K562 (cell line): ENCODE results near the gene OLFML2A. TPM values are rescaled to one million over a fixed set of nuclear protein-coding genes. Genes with fewer than 3 reads are reported as not detected.

ENCODE experiments used
- DPF2 ChIP-seq: fragments of 450-650 bp; IDR thresholded peaks from 2 replicates; pipeline ENCODE4 v1.6.1; 2016
- EP300 ChIP-seq: IDR thresholded peaks from 2 replicates; pipeline ENCODE4 v1.6.1; 2012; ENCODE audit warnings: low read length, improper control_type of control experiment
- HNRNPH1 ChIP-seq: fragments of 200-400 bp; formaldehyde crosslinking; optimal IDR thresholded peaks from 2 replicates; pipeline ENCODE3; 2017; ENCODE audit warnings: low read depth, mild to moderate bottlenecking, low read length, moderate library complexity
- JUND ChIP-seq, 2 experiments: IDR thresholded peaks; 2 replicates in 1 of 2; 3 replicates in 1 of 2; pipeline ENCODE4 v1.6.1; 2011; ENCODE audit warnings: borderline replicate concordance in 2 of 2, low read depth in 2 of 2, low read length in 2 of 2, improper control_type of control experiment in 1 of 2, missing biosample characterization in 1 of 2, missing genetic modification characterization in 1 of 2, missing genetic modification reagents in 1 of 2
- MCM5 ChIP-seq: fragments of 450-650 bp; IDR thresholded peaks from 2 replicates; pipeline ENCODE4 v1.6.1; 2016; ENCODE audit warnings: low read depth
- MTA3 ChIP-seq: fragments of 450-650 bp; formaldehyde crosslinking; IDR thresholded peaks from 2 replicates; pipeline ENCODE4 v1.6.1; 2017; ENCODE audit warnings: mild to moderate bottlenecking, borderline replicate concordance
- NCOA6 ChIP-seq: fragments of 450-650 bp; IDR thresholded peaks from 2 replicates; pipeline ENCODE4 v1.6.1; 2017; ENCODE audit warnings: mild to moderate bottlenecking
- POLR2AphosphoS5 ChIP-seq: IDR thresholded peaks from 2 replicates; pipeline ENCODE4 v1.6.1; 2011; ENCODE audit warnings: mild to moderate bottlenecking, low read depth, low read length, moderate library complexity; ENCODE audit not compliant: control insufficient read depth, insufficient read depth
- RCOR1 ChIP-seq, 2 experiments: IDR thresholded peaks; 2 replicates each; pipeline ENCODE4 v1.6.1; 2012; ENCODE audit warnings: low read depth in 2 of 2, low read length in 2 of 2, borderline replicate concordance in 1 of 2, improper control_type of control experiment in 1 of 2
- SMAD3 ChIP-seq: fragments of 450-650 bp; formaldehyde crosslinking; conservative IDR thresholded peaks from 2 replicates; pipeline ENCODE4 v1.4.0; 2020; ENCODE audit warnings: mild to moderate bottlenecking
- SMARCA5 ChIP-seq: fragments of 450-650 bp; IDR thresholded peaks from 2 replicates; pipeline ENCODE4 v1.6.1; 2016
- TAF7 ChIP-seq: fragments of 450-650 bp; IDR thresholded peaks from 2 replicates; pipeline ENCODE4 v1.6.1; 2016; ENCODE audit warnings: missing genetic modification characterization, missing compliant biosample characterization
- ZFPM2 ChIP-seq: fragments of 250-450 bp; sonication (Bioruptor Pico); IDR thresholded peaks from 2 replicates; pipeline ENCODE4 v1.5.1; 2022; ENCODE audit warnings: mild to moderate bottlenecking
- polyA plus RNA-seq, 8 experiments: library from polyadenylated mRNA; depleted of rRNA in 4 of 8; stranded (reverse) in 5 of 8; unstranded in 3 of 8; fragments of >200 nt; fragmentation: Nextera tagmentation in 2 of 8; fragmentation: Illumina TruSeq in 1 of 8; extraction: Ambion mirVana in 2 of 8; extraction: Trizol in 1 of 8; gene quantifications; 2 replicates each; pipeline versions ENCODE4 v1.2.1 to v1.2.3, GENCODE V29; 2011 to 2014; ENCODE audit warnings: inconsistent platforms in 1 of 8, missing spikeins in 1 of 8
- total RNA-seq, 7 experiments: library from RNA; depleted of rRNA in 6 of 7; stranded (reverse); fragments of >200 nt in 6 of 7; fragmentation: Illumina TruSeq in 2 of 7; extraction: Trizol in 2 of 7; gene quantifications; 2 replicates each; pipeline versions ENCODE4 v1.2.1 to v1.2.3, GENCODE V29; 2011 to 2021; ENCODE audit warnings: low replicate concordance in 1 of 7
- TF ChIP-seq, protein P1 (sequence below): sonication (generic); formaldehyde crosslinking; IDR thresholded peaks from 2 replicates; pipeline ENCODE4 v1.8.0; 2022; ENCODE audit warnings: mild to moderate bottlenecking, low read depth, missing genetic modification reagents
- TF ChIP-seq, protein P2 (sequence below): fragments of 250-450 bp; sonication (Bioruptor Pico); IDR thresholded peaks from 2 replicates; pipeline ENCODE4 v1.8.0; 2021; ENCODE audit warnings: mild to moderate bottlenecking, moderate library complexity
- TF ChIP-seq, protein P3 (sequence below), 2 experiments: IDR thresholded peaks; 2 replicates each; pipeline ENCODE4 v1.6.1; 2011; ENCODE audit warnings: borderline replicate concordance in 1 of 2, control low read depth in 1 of 2, low read depth in 1 of 2, low read length in 1 of 2, mild to moderate bottlenecking in 1 of 2, mixed read lengths in 1 of 2, moderate library complexity in 1 of 2; ENCODE audit not compliant: insufficient read depth in 1 of 2, insufficient read length in 1 of 2, poor library complexity in 1 of 2, severe bottlenecking in 1 of 2; ENCODE audit errors: extremely low read depth in 1 of 2
- TF ChIP-seq, protein P4 (sequence below): fragments of 250-450 bp; sonication (Bioruptor Pico); IDR thresholded peaks from 2 replicates; pipeline ENCODE4 v1.5.0; 2021
- TF ChIP-seq, protein P5 (sequence below): fragments of 250-450 bp; sonication (Bioruptor Pico); IDR thresholded peaks from 2 replicates; pipeline ENCODE4 v1.8.0; 2021; ENCODE audit warnings: borderline replicate concordance, mild to moderate bottlenecking, moderate library complexity; ENCODE audit not compliant: poor library complexity, severe bottlenecking
- TF ChIP-seq, protein P6 (sequence below): sonication (generic); IDR thresholded peaks from 2 replicates; pipeline ENCODE4 v1.6.1; 2016
- TF ChIP-seq, protein P7 (sequence below), 2 experiments: fragments of 450-650 bp; conservative IDR thresholded peaks; 2 replicates each; pipeline ENCODE4 v1.6.1; 2017; ENCODE audit warnings: mild to moderate bottlenecking in 2 of 2, moderate library complexity in 2 of 2

The OLFML2A gene
- total and polyA plus RNA-seq, 9 of the 15 experiments (the other 6 are each of a cell fraction or from before 2014, with no cell fraction given) = 0.16 TPM; not detected in 8

DNA sequence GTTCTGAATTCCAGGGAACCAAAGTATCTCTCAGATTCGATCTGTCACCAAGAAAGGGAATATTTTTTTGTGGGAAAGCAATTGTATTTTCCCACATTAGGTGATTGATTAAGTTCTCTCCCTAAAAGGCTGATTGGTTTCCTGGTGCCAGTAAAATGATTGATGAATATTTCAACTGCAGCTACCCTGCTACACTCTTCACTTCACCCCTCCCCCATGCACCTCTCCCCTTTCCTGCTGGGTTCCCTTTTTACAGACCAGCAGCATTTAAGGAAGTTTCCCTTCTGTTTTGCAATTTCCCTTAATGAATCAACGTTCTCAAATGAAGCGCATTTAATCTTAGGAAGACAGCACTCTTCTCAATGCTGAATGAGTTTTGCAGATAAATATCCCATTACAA lies 18.9 kb upstream of the OLFML2A start (continued):
- TF ChIP-seq, protein P1, sequence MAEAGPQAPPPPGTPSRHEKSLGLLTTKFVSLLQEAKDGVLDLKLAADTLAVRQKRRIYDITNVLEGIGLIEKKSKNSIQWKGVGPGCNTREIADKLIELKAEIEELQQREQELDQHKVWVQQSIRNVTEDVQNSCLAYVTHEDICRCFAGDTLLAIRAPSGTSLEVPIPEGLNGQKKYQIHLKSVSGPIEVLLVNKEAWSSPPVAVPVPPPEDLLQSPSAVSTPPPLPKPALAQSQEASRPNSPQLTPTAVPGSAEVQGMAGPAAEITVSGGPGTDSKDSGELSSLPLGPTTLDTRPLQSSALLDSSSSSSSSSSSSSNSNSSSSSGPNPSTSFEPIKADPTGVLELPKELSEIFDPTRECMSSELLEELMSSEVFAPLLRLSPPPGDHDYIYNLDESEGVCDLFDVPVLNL (CRISPR knock-in tag) = no peak
- TF ChIP-seq DPF2 = peak; percentile 64
- no peak for TF ChIP-seq TAF7 (tag)
- no peak for TF ChIP-seq RCOR1 (IDR thresholded peaks at IDR 0.05; ENCODE audit: borderline replicate concordance in 1 of 2, low read depth in 2 of 2, low read length in 2 of 2)
- TF ChIP-seq, protein P2, sequence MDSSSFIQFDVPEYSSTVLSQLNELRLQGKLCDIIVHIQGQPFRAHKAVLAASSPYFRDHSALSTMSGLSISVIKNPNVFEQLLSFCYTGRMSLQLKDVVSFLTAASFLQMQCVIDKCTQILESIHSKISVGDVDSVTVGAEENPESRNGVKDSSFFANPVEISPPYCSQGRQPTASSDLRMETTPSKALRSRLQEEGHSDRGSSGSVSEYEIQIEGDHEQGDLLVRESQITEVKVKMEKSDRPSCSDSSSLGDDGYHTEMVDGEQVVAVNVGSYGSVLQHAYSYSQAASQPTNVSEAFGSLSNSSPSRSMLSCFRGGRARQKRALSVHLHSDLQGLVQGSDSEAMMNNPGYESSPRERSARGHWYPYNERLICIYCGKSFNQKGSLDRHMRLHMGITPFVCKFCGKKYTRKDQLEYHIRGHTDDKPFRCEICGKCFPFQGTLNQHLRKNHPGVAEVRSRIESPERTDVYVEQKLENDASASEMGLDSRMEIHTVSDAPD = no peak
- TF ChIP-seq, protein P3, sequence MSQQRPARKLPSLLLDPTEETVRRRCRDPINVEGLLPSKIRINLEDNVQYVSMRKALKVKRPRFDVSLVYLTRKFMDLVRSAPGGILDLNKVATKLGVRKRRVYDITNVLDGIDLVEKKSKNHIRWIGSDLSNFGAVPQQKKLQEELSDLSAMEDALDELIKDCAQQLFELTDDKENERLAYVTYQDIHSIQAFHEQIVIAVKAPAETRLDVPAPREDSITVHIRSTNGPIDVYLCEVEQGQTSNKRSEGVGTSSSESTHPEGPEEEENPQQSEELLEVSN (IDR thresholded peaks at IDR 0.05; ENCODE audit: borderline replicate concordance in 1 of 2, extremely low read depth in 1 of 2, insufficient read depth in 1 of 2, insufficient read length in 1 of 2, low read depth in 1 of 2, low read length in 1 of 2, poor library complexity in 1 of 2, severe bottlenecking in 1 of 2) = no peak
- TF ChIP-seq HNRNPH1 = no peak
- TF ChIP-seq, protein P4, sequence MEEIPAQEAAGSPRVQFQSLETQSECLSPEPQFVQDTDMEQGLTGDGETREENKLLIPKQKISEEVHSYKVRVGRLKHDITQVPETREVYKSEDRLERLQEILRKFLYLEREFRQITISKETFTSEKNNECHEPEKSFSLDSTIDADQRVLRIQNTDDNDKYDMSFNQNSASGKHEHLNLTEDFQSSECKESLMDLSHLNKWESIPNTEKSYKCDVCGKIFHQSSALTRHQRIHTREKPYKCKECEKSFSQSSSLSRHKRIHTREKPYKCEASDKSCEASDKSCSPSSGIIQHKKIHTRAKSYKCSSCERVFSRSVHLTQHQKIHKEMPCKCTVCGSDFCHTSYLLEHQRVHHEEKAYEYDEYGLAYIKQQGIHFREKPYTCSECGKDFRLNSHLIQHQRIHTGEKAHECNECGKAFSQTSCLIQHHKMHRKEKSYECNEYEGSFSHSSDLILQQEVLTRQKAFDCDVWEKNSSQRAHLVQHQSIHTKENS = no peak
- TF ChIP-seq, protein P5, sequence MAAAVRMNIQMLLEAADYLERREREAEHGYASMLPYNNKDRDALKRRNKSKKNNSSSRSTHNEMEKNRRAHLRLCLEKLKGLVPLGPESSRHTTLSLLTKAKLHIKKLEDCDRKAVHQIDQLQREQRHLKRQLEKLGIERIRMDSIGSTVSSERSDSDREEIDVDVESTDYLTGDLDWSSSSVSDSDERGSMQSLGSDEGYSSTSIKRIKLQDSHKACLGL (CRISPR knock-in tag) = no peak
- no peak for TF ChIP-seq SMAD3 (CRISPR knock-in tag)
- TF ChIP-seq, protein P6, sequence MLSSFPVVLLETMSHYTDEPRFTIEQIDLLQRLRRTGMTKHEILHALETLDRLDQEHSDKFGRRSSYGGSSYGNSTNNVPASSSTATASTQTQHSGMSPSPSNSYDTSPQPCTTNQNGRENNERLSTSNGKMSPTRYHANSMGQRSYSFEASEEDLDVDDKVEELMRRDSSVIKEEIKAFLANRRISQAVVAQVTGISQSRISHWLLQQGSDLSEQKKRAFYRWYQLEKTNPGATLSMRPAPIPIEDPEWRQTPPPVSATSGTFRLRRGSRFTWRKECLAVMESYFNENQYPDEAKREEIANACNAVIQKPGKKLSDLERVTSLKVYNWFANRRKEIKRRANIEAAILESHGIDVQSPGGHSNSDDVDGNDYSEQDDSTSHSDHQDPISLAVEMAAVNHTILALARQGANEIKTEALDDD = no peak
- TF ChIP-seq SMARCA5 = 0 out of 2 replicates have a peak, but pooled peaks have one; percentile 30
- no peak for TF ChIP-seq MCM5
- TF ChIP-seq JUND (IDR thresholded peaks at IDR 0.05; ENCODE audit: borderline replicate concordance, low read depth, low read length) = peak; percentile 38; the same call in 1 of the 2 replicates
- no peak for TF ChIP-seq JUND (tag; IDR thresholded peaks at IDR 0.05; ENCODE audit: borderline replicate concordance, low read depth, low read length)
- peak; percentile 43 for TF ChIP-seq EP300
- TF ChIP-seq, protein P7, sequence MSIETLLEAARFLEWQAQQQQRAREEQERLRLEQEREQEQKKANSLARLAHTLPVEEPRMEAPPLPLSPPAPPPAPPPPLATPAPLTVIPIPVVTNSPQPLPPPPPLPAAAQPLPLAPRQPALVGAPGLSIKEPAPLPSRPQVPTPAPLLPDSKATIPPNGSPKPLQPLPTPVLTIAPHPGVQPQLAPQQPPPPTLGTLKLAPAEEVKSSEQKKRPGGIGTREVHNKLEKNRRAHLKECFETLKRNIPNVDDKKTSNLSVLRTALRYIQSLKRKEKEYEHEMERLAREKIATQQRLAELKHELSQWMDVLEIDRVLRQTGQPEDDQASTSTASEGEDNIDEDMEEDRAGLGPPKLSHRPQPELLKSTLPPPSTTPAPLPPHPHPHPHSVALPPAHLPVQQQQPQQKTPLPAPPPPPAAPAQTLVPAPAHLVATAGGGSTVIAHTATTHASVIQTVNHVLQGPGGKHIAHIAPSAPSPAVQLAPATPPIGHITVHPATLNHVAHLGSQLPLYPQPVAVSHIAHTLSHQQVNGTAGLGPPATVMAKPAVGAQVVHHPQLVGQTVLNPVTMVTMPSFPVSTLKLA (conservative IDR thresholded peaks at IDR 0.05) = peak in 1 of 2 experiments; percentile 38; a peak in 1 of 4 replicates
- no peak for TF ChIP-seq MTA3
- no peak for TF ChIP-seq ZFPM2
- TF ChIP-seq NCOA6 = no peak
- no peak for TF ChIP-seq POLR2AphosphoS5
